22Rv1 (cell line): ENCODE data around the gene CUL9.

Experiments
- H3K27ac ChIP-seq: fragments of 450-650 bp; 2 replicates; pipeline ENCODE4 v1.5.1; 2017
- CTCF ChIP-seq: fragments of 450-650 bp; IDR thresholded peaks from 2 replicates; pipeline ENCODE4 v1.5.1; 2017; ENCODE audit warnings: mild to moderate bottlenecking
- ZFX ChIP-seq: fragments of 450-650 bp; IDR thresholded peaks from 2 replicates; pipeline ENCODE4 v1.6.1; 2017; ENCODE audit warnings: antibody characterized with exemption, borderline replicate concordance

CUL9 gene

DNA sequence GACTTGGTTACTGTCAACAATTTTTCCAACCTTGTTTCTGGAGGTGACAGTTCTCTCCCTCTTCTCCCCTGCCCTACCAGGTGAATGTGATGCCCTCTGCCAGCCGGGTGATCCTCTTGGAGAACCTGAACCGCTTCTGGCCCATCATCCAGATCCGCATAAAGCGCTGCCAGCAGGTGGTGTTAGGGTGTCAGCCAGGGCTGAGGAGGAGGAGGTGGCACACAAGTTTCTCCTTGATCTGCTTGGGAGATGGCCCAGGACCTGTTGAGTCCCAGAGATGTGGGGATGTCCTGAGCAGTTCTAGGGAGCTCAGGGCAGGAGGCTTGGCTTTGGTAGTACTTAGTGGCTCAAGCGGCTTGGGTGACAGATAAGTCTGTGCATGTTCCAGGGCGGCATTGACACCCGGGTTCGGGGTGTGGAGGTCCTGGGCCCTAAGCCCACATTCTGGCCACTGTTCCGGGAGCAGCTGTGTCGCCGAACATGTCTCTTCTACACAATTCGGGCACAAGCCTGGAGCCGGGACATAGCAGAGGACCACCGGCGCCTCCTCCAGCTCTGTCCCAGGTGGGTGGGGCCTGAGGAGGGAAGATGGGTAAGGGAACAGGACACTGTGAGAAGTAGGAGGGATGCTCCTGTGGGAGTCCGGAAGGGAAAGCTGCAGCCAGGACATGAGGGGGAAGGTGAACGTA, 21.2 kb downstream of the CUL9 start:
- no peak overlapping the region for H3K27ac ChIP-seq
- TF ChIP-seq CTCF = no peak
- TF ChIP-seq ZFX = no peak

DNA sequence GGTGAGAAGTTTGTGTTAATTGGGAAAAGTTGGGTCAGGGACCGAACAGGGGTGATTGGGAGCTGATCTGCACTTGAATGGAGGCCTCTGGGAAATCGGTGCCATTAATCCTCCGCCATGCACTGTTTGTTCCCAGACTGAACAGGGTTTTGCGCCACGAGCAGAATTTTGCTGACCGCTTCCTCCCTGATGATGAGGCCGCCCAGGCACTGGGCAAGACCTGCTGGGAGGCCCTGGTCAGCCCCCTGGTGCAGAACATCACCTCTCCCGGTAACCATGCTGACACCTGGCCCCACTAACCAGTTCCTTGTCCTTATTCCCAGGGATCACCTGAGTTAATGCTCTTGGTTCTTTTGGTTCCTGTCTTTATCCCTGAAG, 21.7 kb downstream of the CUL9 start:
- H3K27ac ChIP-seq = no peak overlapping the region
- TF ChIP-seq ZFX (no peak), CTCF (no peak)

DNA sequence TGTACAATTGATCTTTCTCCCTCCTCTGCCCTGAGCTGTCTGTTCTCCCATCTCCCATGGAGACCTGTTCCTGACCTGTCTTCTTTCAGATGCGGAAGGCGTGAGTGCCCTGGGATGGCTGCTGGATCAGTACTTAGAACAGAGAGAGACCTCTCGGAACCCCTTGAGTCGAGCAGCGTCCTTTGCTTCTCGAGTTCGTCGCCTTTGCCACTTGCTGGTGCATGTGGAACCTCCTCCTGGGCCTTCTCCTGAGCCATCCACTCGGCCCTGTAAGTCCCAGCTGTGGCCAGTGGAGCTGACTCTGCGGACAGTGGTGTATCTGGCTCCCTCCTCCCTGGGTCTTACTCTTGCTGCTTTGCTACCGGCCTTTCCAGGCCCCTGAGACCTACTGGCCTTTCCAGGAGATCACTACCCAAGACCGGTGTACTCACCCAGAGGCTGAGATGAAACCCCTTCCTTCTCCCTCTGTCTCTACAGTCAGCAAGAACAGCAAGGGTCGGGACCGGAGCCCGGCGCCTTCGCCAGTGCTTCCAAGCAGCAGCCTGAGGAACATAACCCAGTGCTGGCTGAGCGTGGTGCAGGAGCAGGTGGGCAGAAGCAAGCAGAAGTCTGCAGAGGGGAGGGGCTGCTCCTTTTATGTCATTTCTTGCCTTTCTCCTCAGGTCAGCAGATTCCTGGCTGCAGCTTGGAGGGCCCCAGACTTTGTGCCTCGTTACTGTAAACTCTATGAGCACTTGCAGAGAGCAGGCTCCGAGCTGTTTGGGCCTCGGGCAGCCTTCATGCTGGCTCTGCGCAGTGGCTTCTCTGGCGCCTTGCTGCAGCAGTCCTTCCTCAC, 22.5 kb downstream of the CUL9 start:
- no peak overlapping the region for H3K27ac ChIP-seq
- TF ChIP-seq CTCF (no peak), ZFX (no peak)

DNA sequence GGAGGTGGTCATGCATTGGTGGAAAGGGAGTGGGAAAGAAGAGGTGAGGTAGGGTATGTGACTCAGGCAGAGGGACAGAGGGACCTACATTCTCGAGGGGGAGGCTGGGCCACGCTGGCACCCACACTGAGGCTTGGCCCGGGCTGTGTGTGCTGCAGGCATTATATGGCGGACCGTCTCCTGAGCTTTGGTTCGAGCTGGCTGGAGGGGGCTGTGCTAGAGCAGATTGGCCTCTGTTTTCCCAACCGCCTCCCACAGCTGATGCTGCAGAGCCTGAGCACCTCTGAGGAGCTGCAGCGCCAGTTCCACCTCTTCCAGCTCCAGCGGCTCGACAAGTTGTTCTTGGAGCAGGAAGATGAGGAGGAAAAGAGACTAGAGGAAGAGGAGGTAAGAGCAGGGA, 23.9 kb downstream of the CUL9 start:
- H3K27ac ChIP-seq = no peak overlapping the region
- no peak for TF ChIP-seq ZFX
- no peak for TF ChIP-seq CTCF

DNA sequence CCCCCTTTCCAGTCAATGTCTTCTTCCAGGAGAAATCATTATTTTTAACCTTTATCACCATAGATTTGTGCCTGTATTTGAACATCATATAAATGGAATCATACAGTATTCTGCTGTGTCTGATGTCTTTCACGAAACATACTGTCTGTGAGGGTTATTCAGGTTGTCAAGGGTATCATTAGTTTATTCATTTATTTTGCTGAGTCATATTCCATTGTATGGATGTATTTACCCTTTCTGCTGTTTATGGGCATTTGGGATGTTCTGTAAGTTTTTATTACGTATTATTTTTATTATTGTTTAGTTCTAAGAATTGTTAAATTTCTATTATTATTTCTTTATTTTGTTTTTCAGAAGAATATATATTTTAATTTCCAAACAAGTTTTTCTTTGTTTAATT, 25.3 kb downstream of the CUL9 start:
- TF ChIP-seq CTCF = no peak
- TF ChIP-seq ZFX = no peak
- H3K27ac ChIP-seq = no peak overlapping the region

DNA sequence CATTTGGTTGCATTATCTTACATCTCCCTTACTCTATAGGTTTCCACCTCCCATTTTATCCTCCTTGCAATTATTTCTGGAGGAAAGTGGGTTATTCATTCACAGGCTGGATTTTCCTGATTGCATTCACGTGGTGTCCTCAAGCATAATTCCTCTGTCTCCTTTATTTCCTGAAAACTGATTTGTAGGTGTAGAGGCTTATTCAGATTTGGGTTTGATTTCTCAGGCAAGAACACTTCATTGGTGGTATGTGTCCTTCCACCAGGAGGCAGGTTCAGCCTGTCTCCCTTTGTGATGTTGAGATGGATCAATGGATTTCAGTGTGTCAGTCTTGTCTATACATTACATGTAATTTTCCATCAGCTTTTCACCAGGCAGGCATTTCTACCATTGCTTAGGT, 30.0 kb downstream of the CUL9 start:
- TF ChIP-seq CTCF = no peak
- no peak for TF ChIP-seq ZFX

DNA sequence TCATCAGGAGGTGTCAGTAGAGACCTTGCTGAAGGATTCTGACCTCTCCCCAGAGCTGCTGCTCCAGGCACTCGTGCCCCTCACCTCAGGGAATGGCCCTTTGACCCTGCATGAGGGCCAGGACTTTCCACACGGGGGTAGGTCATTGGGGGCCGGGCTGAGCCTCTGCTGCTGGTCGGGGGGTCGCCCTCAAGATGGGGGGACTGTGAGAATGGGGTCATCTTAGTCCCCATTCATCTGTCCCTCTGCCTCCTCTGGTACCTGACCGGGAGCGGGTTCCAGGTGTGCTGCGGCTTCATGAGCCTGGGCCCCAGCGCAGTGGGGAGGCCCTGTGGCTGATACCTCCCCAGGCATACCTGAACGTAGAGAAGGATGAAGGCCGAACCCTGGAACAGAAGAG, 31.4 kb downstream of the CUL9 start:
- TF ChIP-seq ZFX (no peak), CTCF (no peak)
- H3K27ac ChIP-seq = no peak overlapping the region

More for the DNA sequence above, 30.0 kb downstream of the CUL9 start:
- H3K27ac ChIP-seq = no peak overlapping the region
